GM12891 (cell line): ENCODE data around the gene VTI1A.

ENCODE experiments used
- POLR2A ChIP-seq: IDR thresholded peaks from 2 replicates; pipeline ENCODE4 v1.6.1; 2011; ENCODE audit warnings: low read depth, low read length, control low read depth
- POLR2AphosphoS5 ChIP-seq: IDR thresholded peaks from 2 replicates; pipeline ENCODE4 v1.6.1; 2011; ENCODE audit warnings: low read depth, low read length, control low read depth
- TAF1 ChIP-seq: IDR thresholded peaks from 2 replicates; pipeline ENCODE4 v1.6.1; 2011; ENCODE audit warnings: low read depth, low read length, control low read depth

GRCh38 chr10:112639298-112639697, 192.3 kb downstream of the VTI1A start:
- TF ChIP-seq TAF1 (no peak), POLR2A (no peak), POLR2AphosphoS5 (no peak)
